Kasumi-1 (cell line): ENCODE measurements around the gene FXYD5.
A peak's percentile ranks its signal among the peaks of the same experiment; 100 is the strongest.

Experiments used
- DNase-seq, 2 experiments: peaks; one replicate each; lab custom pipeline; 2025; lab: John Stamatoyannopoulos, UW

The FXYD5 gene, protein sequence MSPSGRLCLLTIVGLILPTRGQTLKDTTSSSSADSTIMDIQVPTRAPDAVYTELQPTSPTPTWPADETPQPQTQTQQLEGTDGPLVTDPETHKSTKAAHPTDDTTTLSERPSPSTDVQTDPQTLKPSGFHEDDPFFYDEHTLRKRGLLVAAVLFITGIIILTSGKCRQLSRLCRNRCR

DNA sequence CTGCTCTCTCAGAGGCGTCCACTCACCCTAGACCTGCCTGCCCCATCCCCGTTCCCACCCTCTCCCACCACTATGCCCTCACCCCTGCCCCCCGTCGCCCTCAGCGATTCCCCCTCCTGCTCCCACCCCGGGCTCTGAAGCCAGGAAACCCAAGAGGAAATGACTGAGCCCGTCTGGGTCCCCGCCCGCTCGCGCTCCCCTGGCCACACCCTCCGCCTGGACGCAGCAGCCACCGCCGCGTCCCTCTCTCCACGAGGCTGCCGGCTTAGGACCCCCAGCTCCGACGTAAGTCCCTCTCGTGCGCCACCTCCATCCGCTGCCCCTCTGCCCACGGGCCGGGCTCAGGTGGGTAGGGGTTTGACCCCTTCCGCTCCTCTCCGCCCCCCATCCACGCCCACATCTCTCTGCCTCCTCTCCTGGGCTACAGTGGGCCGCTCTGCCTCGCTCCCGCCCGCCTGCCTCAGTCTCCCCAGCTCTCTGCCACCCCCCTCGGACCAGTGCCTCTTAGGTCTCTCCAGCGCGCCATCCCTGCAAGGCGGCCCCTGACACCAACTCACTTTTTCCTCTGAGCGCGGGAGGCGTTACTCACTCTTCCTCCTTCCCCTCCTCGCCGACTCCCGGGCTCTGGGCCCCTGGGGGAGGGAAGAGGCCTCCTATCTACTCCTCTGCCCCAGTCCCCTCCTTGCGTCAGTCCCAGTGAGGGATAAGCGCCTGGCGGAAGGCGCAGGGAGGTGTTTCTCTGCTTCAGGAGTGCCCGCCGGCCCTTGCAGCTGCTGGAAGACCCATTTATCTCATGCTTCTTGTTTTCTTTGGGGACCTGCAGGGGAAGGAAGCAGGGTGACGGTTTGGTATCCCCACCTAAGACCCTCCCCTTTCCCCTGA, at the start of gene FXYD5:
Gene FXYD5, plus strand, starts transcription at position 211 of the 882 bp plus-strand sequence. CDS start 816 bp downstream, outside the sequence.
- peak; percentile 77 to 88 for DNase-seq

DNA sequence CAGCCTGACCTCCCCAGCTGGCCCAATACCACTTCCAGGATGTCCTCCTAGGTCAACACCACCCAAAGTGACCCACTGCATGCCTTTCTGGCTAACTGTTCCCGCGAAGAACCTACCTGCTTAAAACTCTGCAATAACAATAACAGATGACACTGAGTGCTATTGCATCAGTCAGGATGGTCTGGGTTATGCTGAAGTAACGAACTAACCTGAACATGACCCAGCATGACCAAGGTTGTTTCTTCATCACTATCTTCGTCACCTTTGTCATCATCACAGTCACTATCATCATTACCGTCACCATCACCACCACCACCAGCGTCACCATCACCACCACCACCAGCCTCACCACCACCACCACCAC, 49.5 kb upstream of the FXYD5 start:
- no peak for DNase-seq

DNA sequence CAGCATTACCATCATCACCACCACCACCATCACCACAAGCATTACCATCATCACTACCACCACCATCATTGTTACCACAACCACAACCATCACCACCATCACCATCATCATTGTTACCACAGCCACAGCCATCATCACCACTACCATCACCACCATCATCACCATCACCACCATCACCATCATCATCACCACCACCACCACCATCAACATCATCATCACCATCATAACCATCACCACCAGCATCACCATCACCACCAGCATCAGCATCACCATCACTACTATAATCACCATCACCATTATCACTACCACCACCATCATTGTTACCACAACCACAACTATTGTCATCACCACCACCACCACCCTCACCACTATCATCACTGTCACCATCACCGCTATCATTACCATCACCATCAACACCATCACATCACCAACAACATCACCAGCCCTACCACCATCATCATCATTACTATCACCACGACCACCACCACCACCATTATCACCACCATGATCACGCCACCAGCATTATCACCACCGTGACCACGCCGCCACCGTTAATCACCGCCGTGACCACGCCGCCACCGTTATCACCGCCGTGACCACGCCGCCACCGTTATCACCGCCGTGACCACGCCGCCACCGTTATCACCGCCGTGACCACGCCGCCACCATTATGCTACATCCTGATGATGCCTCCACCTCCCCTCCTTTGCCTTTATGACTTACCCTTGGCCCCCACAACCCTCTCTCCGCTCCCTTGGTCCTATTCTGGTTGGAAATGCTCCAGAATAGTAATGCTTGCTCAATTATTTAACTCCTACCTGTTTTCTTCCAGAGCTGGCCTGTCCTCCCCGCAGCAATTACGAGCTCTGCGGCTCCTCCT, 48.9 kb upstream of the FXYD5 start:
- no peak for DNase-seq

DNA sequence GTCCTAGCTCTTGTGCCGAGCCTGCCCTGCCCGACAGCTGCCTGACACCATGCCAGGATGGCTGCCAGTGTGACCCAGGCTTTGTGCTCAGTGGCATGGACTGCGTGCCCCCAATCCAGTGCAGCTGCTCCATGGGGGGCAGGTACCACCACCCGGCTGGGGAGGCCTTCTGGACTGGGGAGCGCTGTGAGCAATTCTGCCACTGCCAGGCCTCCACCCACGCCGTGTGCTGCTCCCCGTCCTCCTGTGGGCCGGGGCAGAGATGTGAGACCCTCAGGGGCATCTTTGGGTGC, 48.3 kb upstream of the FXYD5 start:
- DNase-seq, result no peak

DNA sequence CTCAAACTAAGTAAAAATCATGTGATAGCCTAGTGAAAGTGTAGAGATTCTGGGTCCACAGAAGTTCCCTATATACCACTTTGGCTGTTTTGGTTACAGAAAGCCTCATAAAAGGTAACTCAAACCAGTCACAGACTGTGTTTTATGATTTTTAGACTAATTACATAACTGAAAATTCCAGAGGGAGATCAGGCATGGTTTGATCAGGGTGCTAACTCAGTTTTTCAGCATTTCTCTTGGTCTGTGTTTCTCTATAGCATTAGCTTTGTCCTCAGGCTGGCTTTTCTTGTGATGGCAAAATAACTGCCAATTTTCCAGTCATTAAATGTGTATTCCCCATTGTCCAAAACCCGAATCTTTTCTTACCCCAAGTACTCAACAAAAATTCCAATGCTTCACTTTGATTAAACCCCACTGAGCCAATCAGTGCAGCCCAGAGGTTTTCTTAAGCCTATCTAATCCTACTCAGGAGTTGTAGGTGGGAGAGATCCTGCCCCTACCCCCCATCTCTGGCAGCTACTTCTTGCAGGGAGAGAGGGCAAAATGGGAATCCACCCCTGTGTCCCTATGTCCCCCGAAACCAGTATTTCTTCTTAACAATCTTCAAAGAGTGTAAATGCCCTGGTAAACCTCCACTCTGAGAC, 47.5 kb upstream of the FXYD5 start:
- DNase-seq, result no peak

DNA sequence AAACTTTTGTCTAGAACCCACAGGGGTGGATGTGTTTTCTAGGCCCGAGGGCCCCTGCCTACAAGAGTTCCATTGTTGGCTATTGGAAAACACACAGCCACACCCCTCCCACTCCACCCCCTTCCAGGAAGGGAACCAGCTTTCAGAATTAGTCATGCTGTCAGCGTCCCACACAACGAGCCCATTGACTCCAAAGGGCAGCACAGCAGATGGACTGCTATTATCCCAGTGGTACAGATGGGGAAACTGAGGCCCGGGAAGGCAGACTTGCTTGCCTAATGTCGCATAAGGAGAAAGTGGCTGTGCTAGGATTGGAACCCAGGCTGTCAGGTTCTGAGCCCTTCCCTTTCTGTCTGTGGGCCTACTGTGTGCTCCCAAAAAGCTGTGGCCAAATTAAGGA, 47.0 kb upstream of the FXYD5 start:
- DNase-seq, result no peak

DNA sequence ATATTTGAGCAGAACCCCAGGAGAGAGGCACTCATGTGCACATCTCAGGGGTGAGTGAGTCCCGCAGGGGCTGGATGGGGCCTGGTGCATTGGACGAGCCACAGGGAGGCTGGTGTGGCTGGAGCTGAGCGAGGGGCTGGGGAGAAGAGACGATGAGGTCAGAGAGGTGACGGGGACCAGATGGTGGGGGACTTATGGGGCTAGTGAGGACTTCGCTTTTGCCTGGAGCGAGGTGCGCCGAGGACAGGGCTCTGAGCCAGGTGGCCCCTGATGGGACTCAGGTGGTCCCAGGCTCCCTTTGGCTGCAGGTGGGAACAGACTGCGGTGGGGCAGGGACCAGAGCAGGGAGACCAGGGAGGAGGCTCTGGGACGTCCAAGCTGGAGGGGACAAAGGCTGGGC, 45.8 kb upstream of the FXYD5 start:
- DNase-seq, result no peak

DNA sequence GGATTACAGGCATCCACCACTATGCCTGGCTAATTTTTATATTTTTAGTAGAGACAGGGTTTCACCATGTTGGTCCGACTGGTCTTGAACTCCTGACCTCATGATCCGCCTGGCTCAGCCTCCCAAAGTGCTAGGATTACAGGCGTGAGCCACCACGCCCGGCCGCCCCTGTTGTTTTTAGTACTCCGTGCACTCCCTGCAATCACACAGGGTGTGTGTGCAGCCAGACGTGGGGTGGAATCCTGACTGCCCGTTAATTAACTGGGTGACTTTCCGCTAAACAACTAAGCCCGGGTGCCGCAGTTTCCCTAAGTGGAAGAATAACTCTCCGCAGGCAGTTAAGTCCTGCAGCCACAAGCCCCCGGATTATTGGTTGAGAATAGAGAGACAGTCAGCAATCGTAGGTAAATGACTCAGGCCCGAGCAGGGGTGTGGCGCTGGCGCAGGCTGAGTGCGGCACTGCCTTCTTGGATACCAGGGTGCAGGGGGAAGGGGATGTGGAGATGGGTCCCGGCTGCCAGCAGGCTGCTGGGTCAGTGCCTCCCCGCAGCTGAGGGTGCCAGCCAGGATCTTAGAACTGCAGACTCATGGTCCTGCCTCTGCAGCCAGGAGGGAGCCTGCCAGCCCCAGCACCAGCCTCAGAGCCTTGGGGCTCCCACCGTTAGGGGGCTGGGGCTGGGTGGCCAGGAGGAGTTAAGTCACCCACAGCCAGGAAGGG, 45.0 kb upstream of the FXYD5 start:
- no peak for DNase-seq

DNA sequence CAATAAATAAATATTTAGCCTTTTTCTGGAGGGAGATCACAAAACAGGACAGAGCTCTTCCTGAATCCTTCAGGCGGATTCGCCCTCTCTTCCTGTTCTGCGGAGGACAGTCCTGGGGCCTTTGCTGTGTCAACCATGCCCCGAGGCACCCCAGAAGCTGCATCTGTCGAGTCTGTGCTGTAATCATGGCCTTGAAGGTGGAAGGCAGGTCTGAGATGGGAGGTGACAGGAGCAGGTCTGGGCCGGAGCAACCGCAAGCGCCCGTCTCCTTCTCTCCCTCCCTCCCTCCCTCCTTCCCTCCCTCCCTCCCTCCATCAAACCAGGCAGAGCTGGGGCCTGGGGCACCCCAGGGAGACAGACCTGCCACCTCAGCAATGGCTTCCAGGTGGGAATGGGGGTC, 43.6 kb upstream of the FXYD5 start:
- DNase-seq, result no peak

DNA sequence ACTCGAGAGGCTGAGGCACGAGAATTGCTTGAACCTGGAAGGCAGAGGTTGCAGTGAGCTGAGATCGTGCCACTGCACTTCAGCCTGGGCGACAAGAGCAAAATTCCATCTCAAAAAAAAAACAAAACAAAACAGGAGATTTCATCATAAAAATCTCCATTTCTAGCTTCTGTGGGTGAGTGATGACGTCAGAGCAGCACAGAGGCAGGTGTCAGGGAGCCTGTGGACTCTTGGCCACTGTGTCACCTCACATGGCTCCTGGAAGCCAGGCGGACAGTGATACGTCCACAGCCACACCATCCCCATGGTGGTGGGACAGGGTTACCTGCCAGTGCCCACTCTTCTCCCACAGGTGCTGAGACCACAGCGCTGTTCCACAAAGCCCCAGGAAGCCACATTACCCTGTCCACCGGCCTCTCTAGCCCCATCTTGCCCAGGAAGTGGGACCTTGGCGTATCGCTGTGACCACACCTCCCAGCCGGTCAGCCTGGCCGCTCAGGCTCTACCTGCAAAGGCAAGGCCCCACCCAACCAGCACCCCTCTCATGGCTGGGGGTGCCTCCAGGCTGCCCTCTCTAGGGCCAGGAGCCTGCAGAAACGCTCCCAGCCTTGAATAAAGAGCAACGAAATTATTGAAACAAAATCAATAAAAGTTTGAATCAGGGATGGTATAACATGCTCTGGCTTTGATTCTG, 41.4 kb upstream of the FXYD5 start:
- DNase-seq, result no peak

DNA sequence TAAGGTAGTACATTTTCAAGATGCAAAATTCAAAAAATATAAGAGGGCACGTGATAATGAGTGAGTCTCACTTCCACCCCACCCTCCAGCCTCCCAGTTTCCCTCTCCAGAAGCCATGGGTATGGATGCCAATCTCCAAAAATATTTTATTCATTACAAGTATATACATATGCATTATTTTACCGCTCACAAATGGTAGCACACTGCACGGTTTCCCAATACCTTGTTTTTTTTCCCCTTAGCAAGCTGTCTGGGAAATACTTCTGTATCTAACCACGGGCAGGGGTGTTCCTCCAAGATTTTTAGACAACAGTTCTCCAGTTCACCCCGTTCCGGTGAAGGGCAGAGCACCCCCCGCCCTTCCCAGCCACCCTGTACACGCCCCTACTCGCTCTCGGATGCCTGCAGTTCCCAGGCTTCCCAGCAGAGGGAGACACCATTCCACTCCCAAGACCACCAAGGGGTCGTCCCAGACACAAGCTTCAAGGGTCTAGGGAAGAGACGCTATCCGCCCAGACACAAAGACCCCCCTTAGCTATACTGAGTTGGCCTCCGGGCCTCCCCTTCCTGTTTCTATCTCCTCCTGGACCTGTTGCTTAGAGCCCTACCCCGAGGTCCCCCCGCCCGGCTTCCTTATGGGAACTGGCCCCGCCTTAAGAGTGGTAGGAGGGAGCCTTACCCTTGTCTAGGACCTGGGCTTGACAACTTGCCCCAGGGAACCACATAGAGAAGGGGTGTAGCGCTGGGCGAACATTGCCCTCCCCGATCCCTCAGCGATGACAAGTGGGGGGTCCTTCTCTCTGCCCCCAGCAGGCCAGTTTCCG, 40.0 kb upstream of the FXYD5 start:
- DNase-seq, result peak; percentile 62 to 69

DNA sequence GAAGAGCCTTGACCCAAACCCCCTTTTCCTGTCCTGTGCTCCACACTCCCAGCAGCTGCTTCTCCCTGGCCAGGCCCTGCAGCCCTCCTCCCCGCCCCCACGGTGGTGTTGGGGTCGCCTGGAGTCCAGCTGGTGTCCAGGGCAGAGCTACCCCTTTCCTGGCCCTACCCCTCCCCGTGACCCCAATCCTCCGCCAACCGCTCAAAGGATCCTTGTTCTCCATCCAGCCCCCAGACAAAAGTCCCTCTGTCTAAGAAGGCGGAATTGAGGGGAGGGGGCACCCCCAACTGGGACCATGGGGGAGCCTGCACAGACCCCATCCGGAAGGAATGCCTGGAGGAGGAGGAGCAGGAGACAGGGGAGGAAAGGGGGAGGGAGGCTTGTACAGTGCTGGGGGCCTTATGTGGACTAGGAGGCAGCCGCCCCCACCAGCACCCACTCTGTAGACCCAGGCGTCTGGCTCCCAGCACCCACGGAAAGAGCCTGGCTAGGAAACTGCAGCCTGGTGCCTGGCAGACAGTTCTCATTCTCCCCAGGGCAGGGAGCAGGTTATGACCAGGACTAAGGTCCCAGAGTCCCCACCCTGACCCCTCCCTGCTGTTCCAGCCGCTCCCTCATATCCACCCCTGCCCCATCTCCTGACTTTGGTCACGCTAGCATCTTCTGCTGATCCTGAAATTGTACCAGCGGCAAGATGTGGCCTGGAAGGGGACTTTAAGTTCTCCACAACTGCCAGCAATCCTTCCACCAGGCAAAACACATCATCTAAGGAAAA, 39.2 kb upstream of the FXYD5 start, which contains the start of gene FXYD3:
Gene FXYD3, plus strand, starts transcription at position 647 of the 775 bp plus-strand sequence. CDS start 3,554 bp downstream, outside the sequence.
- DNase-seq, result no peak

DNA sequence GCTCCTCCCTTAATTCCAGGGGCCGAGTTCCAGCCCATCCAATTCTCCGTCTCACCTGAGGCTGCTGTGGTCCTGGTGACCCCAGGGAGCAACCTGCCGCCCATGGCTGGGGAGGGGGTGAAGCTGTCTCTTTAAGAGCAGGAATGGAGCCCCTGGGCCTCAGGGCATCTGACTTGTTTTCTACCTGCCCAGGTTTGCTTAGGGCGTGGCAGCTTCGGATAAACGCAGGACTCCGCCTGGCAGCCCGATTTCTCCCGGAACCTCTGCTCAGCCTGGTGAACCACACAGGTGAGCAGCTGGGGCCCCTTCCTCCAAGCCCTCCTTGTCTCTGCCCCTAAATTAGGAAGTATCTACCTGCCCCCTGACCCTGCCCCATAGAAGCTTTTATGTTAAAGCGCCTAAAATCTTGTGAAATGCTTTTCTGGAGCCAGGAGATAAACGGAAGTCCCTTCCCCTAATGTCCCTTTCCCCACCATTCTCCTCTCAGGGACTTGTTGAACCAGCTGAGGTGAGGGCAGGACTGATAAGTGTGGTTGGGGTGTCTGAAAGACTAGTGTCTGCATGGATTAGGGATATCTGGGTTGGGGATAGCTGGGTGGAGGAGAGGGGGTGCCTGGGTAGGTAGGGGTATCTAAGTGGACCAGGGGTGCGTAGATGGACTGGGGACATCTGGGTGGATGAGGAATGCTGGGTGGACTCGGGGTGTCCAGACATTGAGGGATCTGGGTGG, 38.3 kb upstream of the FXYD5 start:
- DNase-seq, result no peak

DNA sequence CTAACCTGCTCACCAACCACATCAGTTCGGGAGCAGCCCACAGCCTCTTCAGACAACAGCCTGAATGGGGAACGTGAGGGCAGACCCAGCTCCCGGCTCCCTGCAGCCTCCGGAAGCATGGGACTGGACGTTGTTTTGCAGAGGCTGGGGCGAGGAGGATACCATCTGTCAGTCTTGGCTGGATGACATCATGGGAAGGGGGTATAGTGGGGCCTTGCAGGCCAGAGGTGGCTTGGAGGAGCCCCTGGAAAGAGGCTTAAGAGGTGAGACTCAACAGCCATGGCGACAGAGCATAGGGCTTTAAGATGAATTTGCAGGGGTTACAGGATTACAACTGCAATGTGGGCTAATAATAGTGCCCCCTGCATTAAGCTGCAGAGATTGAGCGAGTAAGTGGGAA, 37.4 kb upstream of the FXYD5 start:
- DNase-seq, result no peak

DNA sequence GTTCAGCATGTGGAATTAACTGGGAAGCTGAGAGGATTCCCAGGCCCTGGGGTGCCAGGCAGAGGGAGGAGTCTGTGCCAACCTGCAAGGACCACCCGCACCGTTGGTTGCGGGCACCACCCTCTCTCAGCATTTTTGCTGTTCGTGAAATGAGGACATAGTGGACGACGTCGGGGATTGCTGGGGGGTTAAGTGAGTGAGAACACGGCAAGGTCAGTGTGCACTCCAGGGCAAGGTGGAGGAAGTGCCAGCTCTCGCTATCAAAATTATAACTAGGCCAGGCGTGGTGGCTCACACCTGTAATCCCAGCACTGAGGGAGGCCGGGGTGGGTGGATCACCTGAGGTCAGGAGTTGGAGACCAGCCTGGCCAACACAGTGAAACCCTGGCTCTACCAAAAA, 36.7 kb upstream of the FXYD5 start:
- DNase-seq, result no peak

DNA sequence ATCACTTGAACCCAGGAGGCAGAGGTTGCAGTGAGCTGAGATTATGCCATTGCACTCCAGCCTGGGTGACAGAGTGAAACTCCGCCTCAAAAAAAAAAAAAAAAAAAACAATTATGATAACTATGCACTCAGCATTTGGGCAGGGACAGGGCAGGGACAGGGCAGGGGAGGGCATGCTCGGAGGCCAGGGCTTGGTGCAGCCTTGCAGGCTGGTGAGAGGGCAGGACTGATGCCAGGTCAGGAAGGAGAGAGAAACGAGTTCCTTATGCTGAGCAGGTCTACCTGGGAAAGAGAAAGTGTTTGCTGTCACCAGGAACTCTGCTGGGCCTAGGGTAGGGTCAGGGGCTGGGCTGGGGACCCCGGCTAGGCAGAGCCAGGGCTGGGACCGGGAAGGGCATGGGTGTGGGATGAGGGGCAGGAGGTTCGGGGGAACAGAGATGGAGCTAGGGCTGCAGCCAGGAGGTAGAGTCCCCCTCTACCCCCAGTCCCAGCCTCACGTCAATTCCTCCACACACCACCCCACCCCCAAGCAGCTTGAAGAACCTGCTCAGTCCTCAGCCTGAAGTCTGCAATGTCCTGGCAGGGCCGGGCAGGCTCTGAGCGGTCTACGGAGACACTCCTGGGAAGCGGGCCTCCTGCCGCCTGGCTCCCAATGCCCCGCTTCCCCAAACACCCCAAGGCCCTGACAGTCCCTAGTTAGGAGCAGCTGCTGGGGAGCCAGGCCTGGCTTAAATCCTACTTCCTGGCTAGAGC, 36.1 kb upstream of the FXYD5 start:
- DNase-seq, result no peak

DNA sequence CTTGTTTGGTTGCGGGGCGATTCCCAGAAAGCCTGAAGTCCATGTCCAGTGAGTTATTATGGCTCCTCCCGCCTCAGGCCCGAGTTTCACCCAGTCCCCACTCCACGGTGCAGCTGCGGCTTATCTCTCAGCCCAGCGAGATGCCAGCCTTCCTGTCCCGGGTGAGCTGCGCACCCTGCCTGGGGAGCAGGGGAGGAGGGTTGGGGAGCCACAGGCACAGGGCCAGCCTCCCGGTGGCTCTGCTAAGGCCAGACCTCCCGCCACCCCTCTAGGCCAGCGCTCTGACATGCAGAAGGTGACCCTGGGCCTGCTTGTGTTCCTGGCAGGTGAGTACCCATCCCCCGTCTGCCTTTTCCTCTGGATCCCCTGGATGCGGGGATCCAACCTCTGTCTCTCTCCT, 35.4 kb upstream of the FXYD5 start:
- DNase-seq, result no peak
